Measurements from ENCODE around the gene ITGB3. TPM values are rescaled to one million over a fixed set of nuclear protein-coding genes. Genes with fewer than 3 reads are reported as not detected.

ITGB3 gene
- total and polyA plus RNA-seq, 2 of the 8 experiments (the other 6 are each of a cell fraction or from before 2014, with no cell fraction given) = 0.08 to 0.09 TPM

DNA sequence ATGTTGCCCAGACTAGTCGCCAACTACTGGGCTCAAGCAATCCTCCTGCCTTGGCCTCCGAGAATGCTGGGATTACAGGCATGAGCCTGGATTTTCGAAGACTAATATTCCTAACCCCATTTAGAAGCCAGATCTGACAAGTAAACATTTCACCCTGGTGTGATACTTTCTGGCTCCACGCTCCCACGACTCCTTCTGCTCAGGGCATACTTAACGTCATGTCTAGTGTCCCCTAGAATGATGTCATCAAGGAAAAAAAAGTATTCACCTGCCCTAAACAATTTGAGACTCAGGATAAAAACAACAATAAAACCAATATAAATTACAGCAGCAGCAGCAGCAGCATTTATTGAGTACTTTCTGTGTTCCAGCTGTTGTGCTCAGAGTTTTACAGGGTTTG lies 13.2 kb downstream of the ITGB3 start:
- Histone ChIP-seq H4K8ac (ENCODE audit: extremely low read depth, insufficient read depth, low read length) (no peak overlapping the region), H3K27me3 (replicated peaks in 1 of 4; ENCODE audit: control insufficient read depth in 3 of 4, extremely low read depth in 1 of 4, insufficient read depth in 3 of 4, low read length in 3 of 4) (no peaks in the 10 kb centered on the region), H3K79me2 (ENCODE audit: control insufficient read depth in 1 of 2, insufficient read depth in 2 of 2, low read length in 2 of 2) (no peaks in the 10 kb centered on the region), H3K18ac (ENCODE audit: extremely low read depth, low read length) (no peak overlapping the region), H3K4ac (replicated peaks; ENCODE audit: insufficient read length, low read depth, low read length) (no peak overlapping the region), H3K79me1 (ENCODE audit: low read depth, low read length) (no peaks in the 10 kb centered on the region), H2BK12ac (ENCODE audit: low read depth, low read length) (no peak overlapping the region), H3K23ac (ENCODE audit: insufficient read length) (no peak overlapping the region), H2BK15ac (ENCODE audit: low read length) (no peak overlapping the region), H3K56ac (replicated peaks; ENCODE audit: insufficient read length, low read depth, low read length) (no peak overlapping the region), H4K91ac (replicated peaks; ENCODE audit: insufficient read length, low read length) (no peak overlapping the region), H2AK5ac (ENCODE audit: low read depth, low read length) (no peak overlapping the region), H4K20me1 (replicated peaks in 1 of 2; ENCODE audit: control insufficient read depth in 1 of 2, insufficient read depth in 2 of 2, low read length in 2 of 2) (no peaks in the 10 kb centered on the region), H3K4me2 (ENCODE audit: insufficient read depth in 1 of 2, low read depth in 2 of 2, low read length in 2 of 2) (no peak overlapping the region), H3K4me3 (ENCODE audit: extremely low read depth in 1 of 4, insufficient read depth in 2 of 4, low read depth in 3 of 4, low read length in 4 of 4) (no peak overlapping the region), H3K27ac (ENCODE audit: low read depth, low read length) (no peak overlapping the region), H3K14ac (ENCODE audit: insufficient read length) (no peak overlapping the region), H2BK120ac (replicated peaks; ENCODE audit: low read depth, low read length) (no peak overlapping the region), H4K5ac (ENCODE audit: insufficient read length, low read depth, low read length) (no peak overlapping the region), H3K23me2 (ENCODE audit: low read depth, low read length) (no peaks in the 10 kb centered on the region), H3K9me3 (ENCODE audit: insufficient read depth in 2 of 2, low read depth in 1 of 2, low read length in 1 of 2) (peaks cover 6% of the 10 kb centered on the region in 2 experiments; a peak in 1 of 4 replicates), H3K9ac (replicated peaks in 1 of 4; ENCODE audit: extremely low read depth in 1 of 4, low read depth in 3 of 4, low read length in 3 of 4) (no peak overlapping the region), H3K36me3 (ENCODE audit: control insufficient read depth in 2 of 4, insufficient read depth in 4 of 4, low read length in 3 of 4) (no peaks in the 10 kb centered on the region), H3K4me1 (replicated peaks in 1 of 4; ENCODE audit: control insufficient read depth in 3 of 4, insufficient read depth in 4 of 4, low read length in 3 of 4) (no peaks in the 10 kb centered on the region), H2AFZ (ENCODE audit: low read length) (no peak overlapping the region), H2BK5ac (ENCODE audit: low read depth, low read length) (no peak overlapping the region), H2BK20ac (ENCODE audit: low read length) (no peak overlapping the region)
- ChIA-PET POLR2A (ENCODE audit: partially characterized antibody) (no interaction called here), CTCF (ENCODE audit: partially characterized antibody) (interaction anchor here (1.2 kb wide), 1 partner anchor 44 kb away, joined by 3 read pairs; no protein-coding TSS in a partner anchor)
- TF ChIP-seq CBX8 (IDR thresholded peaks at IDR 0.05; ENCODE audit: borderline replicate concordance, low read depth, low read length) = no peak
- DNase-seq (ENCODE audit: low read depth in 1 of 2, low spot score in 2 of 2) (no peak), FAIRE-seq (no peak)
- WGBS, 2 experiments (ENCODE audit: extremely low coverage in 1 of 2, insufficient coverage in 1 of 2, insufficient read length in 1 of 2, insufficient replicate concordance in 2 of 2, low coverage in 1 of 2, low lambda C conversion rate in 2 of 2, missing lambda C conversion rate in 1 of 2) = 95% methylated on average over 6 of the region's 6 CpGs; no CpG with 5 or more reads in 1 of the 2 experiments
